Kidney epithelial cell (primary cell): ENCODE data around the gene LDLRAD4. TPM values are rescaled to one million over a fixed set of nuclear protein-coding genes. Genes with fewer than 3 reads are reported as not detected.

Source experiments
- DNase-seq: peaks from one replicate; pipeline ENCODE4 v3.0.0-alpha.2; 2010; ENCODE audit warnings: low read depth
- H3K27me3 ChIP-seq: 2 replicates; pipeline ENCODE4 v1.6.0; 2011; ENCODE audit warnings: low read length; ENCODE audit not compliant: control insufficient read depth, insufficient read depth
- H3K36me3 ChIP-seq: 2 replicates; pipeline ENCODE4 v1.5.1; 2011; ENCODE audit warnings: low read length; ENCODE audit not compliant: control insufficient read depth, insufficient read depth
- H3K4me3 ChIP-seq: 2 replicates; pipeline ENCODE4 v1.5.1; 2011; ENCODE audit warnings: low read depth, mild to moderate bottlenecking, control low read depth, low read length
- total RNA-seq: library from RNA; depleted of rRNA; stranded (reverse); fragments of >200 nt; gene quantifications from 2 replicates; pipeline ENCODE4 v1.2.3, GENCODE V29; 2015
- TF ChIP-seq, protein P1 (sequence below): IDR thresholded peaks from 2 replicates; pipeline ENCODE4 v1.5.1; 2011; ENCODE audit warnings: mild to moderate bottlenecking, moderate library complexity, low read length, control low read depth, inconsistent platforms; ENCODE audit not compliant: insufficient read depth, poor library complexity, severe bottlenecking

LDLRAD4 gene
- total RNA-seq, 1 donor from 2014 or later, result 5.8 TPM

DNA sequence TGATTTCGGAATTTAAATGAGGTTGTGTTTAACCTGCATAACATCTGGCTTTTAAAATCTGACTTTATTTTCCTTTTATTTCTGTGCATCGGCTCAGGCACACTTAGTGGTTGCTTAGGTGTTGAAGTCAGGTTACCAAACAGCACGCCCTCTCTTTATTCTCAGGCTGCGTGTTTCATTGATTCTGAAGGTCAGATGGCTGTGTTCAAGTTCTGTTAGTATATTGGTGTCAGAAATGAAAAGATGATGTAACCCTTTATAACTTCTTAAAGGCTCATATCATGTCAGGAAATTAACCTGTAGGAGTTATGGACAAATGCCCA, 246.5 kb downstream of the LDLRAD4 start:
- TF ChIP-seq, protein P1, sequence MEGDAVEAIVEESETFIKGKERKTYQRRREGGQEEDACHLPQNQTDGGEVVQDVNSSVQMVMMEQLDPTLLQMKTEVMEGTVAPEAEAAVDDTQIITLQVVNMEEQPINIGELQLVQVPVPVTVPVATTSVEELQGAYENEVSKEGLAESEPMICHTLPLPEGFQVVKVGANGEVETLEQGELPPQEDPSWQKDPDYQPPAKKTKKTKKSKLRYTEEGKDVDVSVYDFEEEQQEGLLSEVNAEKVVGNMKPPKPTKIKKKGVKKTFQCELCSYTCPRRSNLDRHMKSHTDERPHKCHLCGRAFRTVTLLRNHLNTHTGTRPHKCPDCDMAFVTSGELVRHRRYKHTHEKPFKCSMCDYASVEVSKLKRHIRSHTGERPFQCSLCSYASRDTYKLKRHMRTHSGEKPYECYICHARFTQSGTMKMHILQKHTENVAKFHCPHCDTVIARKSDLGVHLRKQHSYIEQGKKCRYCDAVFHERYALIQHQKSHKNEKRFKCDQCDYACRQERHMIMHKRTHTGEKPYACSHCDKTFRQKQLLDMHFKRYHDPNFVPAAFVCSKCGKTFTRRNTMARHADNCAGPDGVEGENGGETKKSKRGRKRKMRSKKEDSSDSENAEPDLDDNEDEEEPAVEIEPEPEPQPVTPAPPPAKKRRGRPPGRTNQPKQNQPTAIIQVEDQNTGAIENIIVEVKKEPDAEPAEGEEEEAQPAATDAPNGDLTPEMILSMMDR, result no peak
- no peaks in the 10 kb centered on the region for H3K36me3 ChIP-seq
- H3K27me3 ChIP-seq, result no peaks in the 10 kb centered on the region
- DNase-seq, result no peak
- H3K4me3 ChIP-seq, result no peak overlapping the region

DNA sequence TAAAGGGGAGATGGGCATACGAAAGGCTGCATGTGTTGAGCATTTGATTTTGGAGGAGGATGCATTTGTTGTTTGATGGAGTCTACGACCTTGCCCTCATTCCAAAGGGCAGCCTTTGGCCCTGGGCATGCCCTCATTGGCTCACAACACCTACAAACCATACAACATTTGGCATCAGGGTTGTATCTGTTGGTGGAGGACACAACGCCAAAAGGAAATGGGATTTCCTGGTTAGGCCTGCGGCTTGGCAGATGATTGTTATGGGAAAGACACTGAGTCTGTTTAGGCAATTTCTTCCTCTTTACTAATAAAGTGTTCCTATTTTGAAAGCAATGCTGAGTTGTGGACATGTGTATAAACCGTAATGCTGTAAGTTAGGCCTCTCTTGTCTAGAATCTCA, 246.9 kb downstream of the LDLRAD4 start:
- Histone ChIP-seq H3K4me3 (no peak overlapping the region), H3K27me3 (no peaks in the 10 kb centered on the region), H3K36me3 (no peaks in the 10 kb centered on the region)
- TF ChIP-seq, protein P1, result no peak
- DNase-seq, result no peak

DNA sequence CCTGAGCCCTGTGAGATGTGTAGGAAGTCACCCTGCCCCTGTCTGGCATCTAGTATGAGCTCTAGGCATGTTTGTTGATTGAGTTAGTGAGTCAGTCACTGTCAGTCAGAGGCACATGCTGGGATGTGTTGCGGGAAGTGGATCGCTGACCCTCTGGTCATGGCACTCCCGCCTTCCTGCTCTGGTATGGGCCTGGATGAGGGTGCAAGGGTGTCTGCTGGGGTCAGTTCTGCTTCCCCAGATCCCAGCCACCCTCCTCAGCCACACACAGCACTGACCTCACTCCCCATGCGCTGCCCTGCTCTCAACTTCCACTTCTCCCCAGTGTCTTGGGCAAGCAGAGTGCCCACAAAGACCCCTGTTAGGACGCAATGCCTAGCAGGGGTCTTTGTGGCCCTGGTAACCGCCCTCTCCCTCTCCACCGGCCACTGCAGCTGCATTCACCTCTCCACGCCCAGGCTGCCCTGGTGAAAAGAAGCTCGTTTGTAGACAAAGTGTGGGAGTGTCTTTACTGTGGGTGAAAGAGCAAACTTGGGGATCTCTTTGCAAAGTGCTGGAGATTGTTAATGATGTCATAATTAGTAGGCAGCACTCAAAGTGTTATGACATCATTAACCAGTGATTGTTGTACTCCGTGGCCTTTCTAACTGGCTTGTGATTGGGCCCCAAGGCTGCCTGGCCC, 252.1 kb downstream of the LDLRAD4 start:
- TF ChIP-seq, protein P1, result no peak
- Histone ChIP-seq H3K27me3 (no peaks in the 10 kb centered on the region), H3K36me3 (no peaks in the 10 kb centered on the region), H3K4me3 (no peak overlapping the region)
- no peak for DNase-seq

DNA sequence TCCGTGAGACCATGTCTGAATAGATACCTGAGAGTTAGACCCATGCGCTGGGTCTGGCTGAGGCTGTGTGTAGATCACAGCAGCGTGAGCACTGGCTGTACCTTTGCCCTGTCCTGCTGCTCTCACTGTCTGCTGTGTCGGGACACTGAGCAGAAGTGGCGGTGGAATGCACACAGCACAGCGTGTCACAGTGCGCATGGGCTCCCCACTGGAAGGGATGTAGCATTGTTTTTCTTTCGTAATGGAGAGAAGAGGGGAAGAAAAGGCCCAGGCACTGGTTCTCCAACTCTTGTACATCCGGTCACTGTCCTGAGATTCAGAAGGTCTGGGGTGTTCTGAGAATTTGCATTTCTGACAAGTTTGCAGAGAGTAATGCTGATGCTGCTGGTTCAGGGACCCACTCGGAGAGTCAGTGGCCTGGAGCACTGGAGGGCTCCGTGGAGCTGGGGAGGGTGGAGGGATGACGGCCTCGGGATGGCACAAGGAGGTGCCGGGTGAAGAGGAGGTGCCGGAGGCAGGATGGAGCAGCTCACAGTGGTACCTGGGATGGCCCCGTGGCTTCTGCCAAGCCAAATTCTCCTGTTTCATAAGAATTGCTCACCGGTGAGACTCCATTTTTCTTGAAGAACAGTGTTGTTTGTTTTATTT, 252.8 kb downstream of the LDLRAD4 start:
- no peaks in the 10 kb centered on the region for H3K27me3 ChIP-seq

DNA sequence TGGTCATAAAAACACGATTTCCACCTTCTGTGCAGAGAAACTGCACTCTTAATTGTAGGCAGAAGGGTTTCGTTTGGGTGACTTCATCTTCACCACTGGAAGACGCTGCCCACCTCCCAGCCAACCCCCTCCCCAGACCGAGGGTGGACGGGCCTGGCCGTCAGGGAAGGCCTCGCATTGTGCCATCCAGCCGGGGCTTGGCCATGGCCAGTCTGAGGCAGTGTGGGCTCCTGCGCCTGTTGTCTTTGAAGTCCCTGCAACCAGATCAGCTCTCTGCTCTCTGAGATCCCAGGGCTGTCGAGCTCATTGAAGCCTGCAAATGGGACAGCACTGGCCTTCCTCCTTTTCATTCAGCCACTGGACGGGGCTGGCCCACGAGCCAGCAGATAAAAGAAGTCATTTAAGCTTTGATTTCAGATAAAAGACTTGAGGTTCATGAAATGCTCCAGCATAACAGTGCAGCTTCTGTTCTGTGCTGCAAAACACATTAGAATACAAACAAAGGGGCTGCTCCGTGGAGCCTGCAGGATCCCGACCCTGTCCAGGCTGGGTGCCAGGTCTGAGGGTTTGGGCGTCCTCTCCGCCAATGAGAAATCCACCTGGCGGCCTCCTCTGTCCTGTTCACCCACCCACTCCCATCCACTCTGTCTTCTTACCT, 253.5 kb downstream of the LDLRAD4 start:
- TF ChIP-seq, protein P1, result no peak
- no peak for DNase-seq
- no peaks in the 10 kb centered on the region for H3K36me3 ChIP-seq
- H3K27me3 ChIP-seq, result no peaks in the 10 kb centered on the region
- no peak overlapping the region for H3K4me3 ChIP-seq

More for the DNA sequence above, 252.8 kb downstream of the LDLRAD4 start:
- Histone ChIP-seq H3K4me3 (no peak overlapping the region), H3K36me3 (no peaks in the 10 kb centered on the region)
- TF ChIP-seq, protein P1, result no peak
- no peak for DNase-seq
